GM23338 (cell line): ENCODE data around the gene OSBPL10. TPM values are rescaled to one million over a fixed set of nuclear protein-coding genes. Genes with fewer than 3 reads are reported as not detected.

ENCODE experiments used
- ATAC-seq: fragments of 200-7000 bp; cut with Tn5 transposase; 3 replicates; pipeline ENCODE4 v1.9.1; 2020
- DNase-seq: peaks from one replicate; pipeline ENCODE4 v3.0.0-alpha.2; 2015; ENCODE audit warnings: low spot score
- H2AFZ ChIP-seq: fragments of 200-600 bp; sonication (generic); 2 replicates; pipeline ENCODE4 v1.8.0; 2016; ENCODE audit warnings: antibody characterized with exemption, mild to moderate bottlenecking, moderate library complexity
- H3F3A ChIP-seq: fragments of 200-600 bp; sonication (generic); replicated peaks from 2 replicates; pipeline ENCODE4 v1.8.0; 2017; ENCODE audit warnings: antibody characterized with exemption, mixed run types, low read depth
- H3K27ac ChIP-seq: fragments of 200-600 bp; sonication (generic); 2 replicates; pipeline ENCODE4 v1.6.1; 2016; ENCODE audit warnings: low read depth
- H3K27me3 ChIP-seq: fragments of 200-600 bp; sonication (generic); 2 replicates; pipeline ENCODE4 v1.8.0; 2016; ENCODE audit warnings: mild to moderate bottlenecking, mixed run types, moderate library complexity; ENCODE audit not compliant: insufficient read depth
- H3K36me3 ChIP-seq: fragments of 200-600 bp; sonication (generic); 2 replicates; pipeline ENCODE4 v1.8.0; 2016; ENCODE audit warnings: mild to moderate bottlenecking; ENCODE audit not compliant: insufficient read depth
- H3K4me1 ChIP-seq: fragments of 200-600 bp; sonication (generic); 2 replicates; pipeline ENCODE4 v1.8.0; 2016; ENCODE audit warnings: mild to moderate bottlenecking, moderate library complexity; ENCODE audit not compliant: insufficient read depth
- H3K4me2 ChIP-seq: fragments of 200-600 bp; sonication (generic); 2 replicates; pipeline ENCODE4 v1.7.1; 2017; ENCODE audit warnings: mixed run types
- H3K4me3 ChIP-seq: fragments of 200-600 bp; sonication (generic); 2 replicates; pipeline ENCODE4 v1.6.1; 2016; ENCODE audit warnings: mixed run types
- H3K79me2 ChIP-seq: fragments of 200-600 bp; sonication (generic); replicated peaks from 2 replicates; pipeline ENCODE4 v1.8.0; 2017; ENCODE audit warnings: mild to moderate bottlenecking; ENCODE audit not compliant: insufficient read depth
- H3K9me2 ChIP-seq: fragments of 200-600 bp; sonication (generic); 2 replicates; pipeline ENCODE4 v1.8.0; 2017; ENCODE audit not compliant: insufficient read depth
- H4K20me1 ChIP-seq: fragments of 200-600 bp; sonication (generic); replicated peaks from 2 replicates; pipeline ENCODE4 v1.8.0; 2017; ENCODE audit warnings: mild to moderate bottlenecking; ENCODE audit not compliant: insufficient read depth
- H3K27ac Mint-ChIP-seq: 2 replicates; pipeline ENCODE4 v1.8.0; 2020; ENCODE audit warnings: inconsistent platforms, mild to moderate bottlenecking, moderate library complexity, mixed read lengths
- H3K27me3 Mint-ChIP-seq: 3 replicates; pipeline ENCODE4 v1.8.0; 2022; ENCODE audit warnings: low read depth, mild to moderate bottlenecking, moderate library complexity, mixed read lengths, inconsistent platforms; ENCODE audit not compliant: insufficient read depth, poor library complexity
- H3K36me3 Mint-ChIP-seq: 3 replicates; pipeline ENCODE4 v1.8.0; 2021; ENCODE audit warnings: low read depth, mild to moderate bottlenecking, inconsistent platforms, moderate library complexity, mixed read lengths
- H3K4me1 Mint-ChIP-seq: 3 replicates; pipeline ENCODE4 v1.8.0; 2020; ENCODE audit warnings: mild to moderate bottlenecking, inconsistent platforms, mixed read lengths
- H3K4me3 Mint-ChIP-seq: 3 replicates; pipeline ENCODE4 v1.8.0; 2021; ENCODE audit warnings: moderate library complexity, mild to moderate bottlenecking, inconsistent platforms, mixed read lengths
- H3K9me3 Mint-ChIP-seq: 3 replicates; pipeline ENCODE4 v1.8.0; 2020; ENCODE audit warnings: moderate library complexity, mild to moderate bottlenecking, inconsistent platforms, mixed read lengths
- EZH2phosphoT487 ChIP-seq: fragments of 200-600 bp; sonication (generic); IDR thresholded peaks from one replicate; pipeline ENCODE4 v1.8.1; 2018; ENCODE audit warnings: antibody characterized with exemption; ENCODE audit not compliant: unreplicated experiment
- NANOG ChIP-seq: IDR thresholded peaks from 2 replicates; pipeline ENCODE4 v1.6.1; 2016; ENCODE audit warnings: antibody characterized with exemption, borderline replicate concordance
- ZNF114 ChIP-seq: fragments of 250-450 bp; sonication (Bioruptor Pico); IDR thresholded peaks from 2 replicates; pipeline ENCODE4 v1.5.0; 2020; ENCODE audit warnings: mild to moderate bottlenecking, moderate library complexity
- ZNF331 ChIP-seq: fragments of 250-450 bp; sonication (Bioruptor Pico); IDR thresholded peaks from 2 replicates; pipeline ENCODE4 v1.5.0; 2020; ENCODE audit warnings: low read depth, mild to moderate bottlenecking, moderate library complexity
- polyA plus RNA-seq: library from polyadenylated mRNA; unstranded; fragments of >200 nt; fragmentation: Nextera tagmentation; extraction: Ambion mirVana; gene quantifications from 2 replicates; pipeline ENCODE4 v1.2.1, GENCODE V29; 2016
- total RNA-seq: library from RNA; depleted of rRNA; stranded (reverse); fragments of >200 nt; shearing (Covaris generic); gene quantifications from 2 replicates; pipeline ENCODE4 v1.2.3, GENCODE V29; 2014
- TF ChIP-seq, protein P1 (sequence below): fragments of 250-450 bp; sonication (Bioruptor Pico); IDR thresholded peaks from 2 replicates; pipeline ENCODE4 v1.5.0; 2020; ENCODE audit warnings: mild to moderate bottlenecking, moderate library complexity
- TF ChIP-seq, protein P2 (sequence below): IDR thresholded peaks from one replicate; pipeline ENCODE4 v1.6.1; 2018; ENCODE audit warnings: antibody characterized with exemption; ENCODE audit not compliant: unreplicated experiment

OSBPL10 gene
- total and polyA plus RNA-seq, 2 experiments from 2014 or later = 23.8 to 149 TPM

DNA sequence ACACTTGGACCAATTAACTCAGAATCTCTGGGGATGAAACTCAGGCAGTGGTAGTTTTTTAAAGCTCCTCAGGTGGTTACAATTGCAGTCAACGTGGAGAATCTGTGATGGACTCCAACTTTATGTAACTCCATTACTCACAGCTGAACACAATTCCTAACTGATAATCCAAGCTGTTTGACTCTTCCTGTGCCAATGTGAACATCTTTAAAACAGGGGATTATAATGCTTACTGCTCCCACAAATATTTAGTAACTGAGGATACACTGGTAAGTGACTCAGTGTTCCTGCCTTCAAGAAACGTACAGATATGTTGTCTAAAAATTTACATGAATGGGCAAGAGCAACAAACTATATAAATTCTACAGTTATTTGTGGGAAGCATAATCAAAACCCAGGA lies 85.6 kb downstream of the OSBPL10 start:
- no peaks in the 10 kb centered on the region for H3K9me3 Mint-ChIP-seq
- Histone ChIP-seq H4K20me1 (peaks cover 16% of the 10 kb centered on the region), H2AFZ (no peak overlapping the region), H3K4me2 (no peak overlapping the region), H3K4me3 (no peak overlapping the region), H3K27me3 (no peaks in the 10 kb centered on the region), H3K27ac (peak overlapping the region; percentile 23; the same call in 1 of the 2 replicates), H3K9me2 (no peaks in the 10 kb centered on the region), H3K79me2 (peaks cover 100% of the 10 kb centered on the region), H3K4me1 (peaks cover 71% of the 10 kb centered on the region), H3K36me3 (no peaks in the 10 kb centered on the region), H3F3A (no peaks in the 10 kb centered on the region)
- no peaks in the 10 kb centered on the region; the same call in 2 of the 3 replicates for H3K36me3 Mint-ChIP-seq
- H3K27me3 Mint-ChIP-seq = peaks cover 5% of the 10 kb centered on the region
- H3K4me1 Mint-ChIP-seq = peaks cover 67% of the 10 kb centered on the region
- DNase-seq (no peak), ATAC-seq (no peak)
- H3K4me3 Mint-ChIP-seq = no peak overlapping the region
- TF ChIP-seq NANOG = no peak
- TF ChIP-seq, protein P1, sequence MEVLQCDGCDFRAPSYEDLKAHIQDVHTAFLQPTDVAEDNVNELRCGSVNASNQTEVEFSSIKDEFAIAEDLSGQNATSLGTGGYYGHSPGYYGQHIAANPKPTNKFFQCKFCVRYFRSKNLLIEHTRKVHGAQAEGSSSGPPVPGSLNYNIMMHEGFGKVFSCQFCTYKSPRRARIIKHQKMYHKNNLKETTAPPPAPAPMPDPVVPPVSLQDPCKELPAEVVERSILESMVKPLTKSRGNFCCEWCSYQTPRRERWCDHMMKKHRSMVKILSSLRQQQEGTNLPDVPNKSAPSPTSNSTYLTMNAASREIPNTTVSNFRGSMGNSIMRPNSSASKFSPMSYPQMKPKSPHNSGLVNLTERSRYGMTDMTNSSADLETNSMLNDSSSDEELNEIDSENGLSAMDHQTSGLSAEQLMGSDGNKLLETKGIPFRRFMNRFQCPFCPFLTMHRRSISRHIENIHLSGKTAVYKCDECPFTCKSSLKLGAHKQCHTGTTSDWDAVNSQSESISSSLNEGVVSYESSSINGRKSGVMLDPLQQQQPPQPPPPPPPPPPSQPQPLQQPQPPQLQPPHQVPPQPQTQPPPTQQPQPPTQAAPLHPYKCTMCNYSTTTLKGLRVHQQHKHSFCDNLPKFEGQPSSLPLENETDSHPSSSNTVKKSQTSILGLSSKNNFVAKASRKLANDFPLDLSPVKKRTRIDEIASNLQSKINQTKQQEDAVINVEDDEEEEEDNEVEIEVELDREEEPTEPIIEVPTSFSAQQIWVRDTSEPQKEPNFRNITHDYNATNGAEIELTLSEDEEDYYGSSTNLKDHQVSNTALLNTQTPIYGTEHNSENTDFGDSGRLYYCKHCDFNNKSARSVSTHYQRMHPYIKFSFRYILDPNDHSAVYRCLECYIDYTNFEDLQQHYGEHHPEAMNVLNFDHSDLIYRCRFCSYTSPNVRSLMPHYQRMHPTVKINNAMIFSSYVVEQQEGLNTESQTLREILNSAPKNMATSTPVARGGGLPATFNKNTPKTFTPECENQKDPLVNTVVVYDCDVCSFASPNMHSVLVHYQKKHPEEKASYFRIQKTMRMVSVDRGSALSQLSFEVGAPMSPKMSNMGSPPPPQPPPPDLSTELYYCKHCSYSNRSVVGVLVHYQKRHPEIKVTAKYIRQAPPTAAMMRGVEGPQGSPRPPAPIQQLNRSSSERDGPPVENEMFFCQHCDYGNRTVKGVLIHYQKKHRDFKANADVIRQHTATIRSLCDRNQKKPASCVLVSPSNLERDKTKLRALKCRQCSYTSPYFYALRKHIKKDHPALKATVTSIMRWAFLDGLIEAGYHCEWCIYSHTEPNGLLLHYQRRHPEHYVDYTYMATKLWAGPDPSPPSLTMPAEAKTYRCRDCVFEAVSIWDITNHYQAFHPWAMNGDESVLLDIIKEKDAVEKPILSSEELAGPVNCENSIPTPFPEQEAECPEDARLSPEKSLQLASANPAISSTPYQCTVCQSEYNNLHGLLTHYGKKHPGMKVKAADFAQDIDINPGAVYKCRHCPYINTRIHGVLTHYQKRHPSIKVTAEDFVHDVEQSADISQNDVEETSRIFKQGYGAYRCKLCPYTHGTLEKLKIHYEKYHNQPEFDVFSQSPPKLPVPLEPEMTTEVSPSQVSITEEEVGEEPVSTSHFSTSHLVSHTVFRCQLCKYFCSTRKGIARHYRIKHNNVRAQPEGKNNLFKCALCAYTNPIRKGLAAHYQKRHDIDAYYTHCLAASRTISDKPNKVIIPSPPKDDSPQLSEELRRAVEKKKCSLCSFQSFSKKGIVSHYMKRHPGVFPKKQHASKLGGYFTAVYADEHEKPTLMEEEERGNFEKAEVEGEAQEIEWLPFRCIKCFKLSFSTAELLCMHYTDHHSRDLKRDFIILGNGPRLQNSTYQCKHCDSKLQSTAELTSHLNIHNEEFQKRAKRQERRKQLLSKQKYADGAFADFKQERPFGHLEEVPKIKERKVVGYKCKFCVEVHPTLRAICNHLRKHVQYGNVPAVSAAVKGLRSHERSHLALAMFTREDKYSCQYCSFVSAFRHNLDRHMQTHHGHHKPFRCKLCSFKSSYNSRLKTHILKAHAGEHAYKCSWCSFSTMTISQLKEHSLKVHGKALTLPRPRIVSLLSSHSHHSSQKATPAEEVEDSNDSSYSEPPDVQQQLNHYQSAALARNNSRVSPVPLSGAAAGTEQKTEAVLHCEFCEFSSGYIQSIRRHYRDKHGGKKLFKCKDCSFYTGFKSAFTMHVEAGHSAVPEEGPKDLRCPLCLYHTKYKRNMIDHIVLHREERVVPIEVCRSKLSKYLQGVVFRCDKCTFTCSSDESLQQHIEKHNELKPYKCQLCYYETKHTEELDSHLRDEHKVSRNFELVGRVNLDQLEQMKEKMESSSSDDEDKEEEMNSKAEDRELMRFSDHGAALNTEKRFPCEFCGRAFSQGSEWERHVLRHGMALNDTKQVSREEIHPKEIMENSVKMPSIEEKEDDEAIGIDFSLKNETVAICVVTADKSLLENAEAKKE (CRISPR knock-in tag) = no peak
- no peak for TF ChIP-seq ZNF331 (CRISPR knock-in tag)
- TF ChIP-seq, protein P2, sequence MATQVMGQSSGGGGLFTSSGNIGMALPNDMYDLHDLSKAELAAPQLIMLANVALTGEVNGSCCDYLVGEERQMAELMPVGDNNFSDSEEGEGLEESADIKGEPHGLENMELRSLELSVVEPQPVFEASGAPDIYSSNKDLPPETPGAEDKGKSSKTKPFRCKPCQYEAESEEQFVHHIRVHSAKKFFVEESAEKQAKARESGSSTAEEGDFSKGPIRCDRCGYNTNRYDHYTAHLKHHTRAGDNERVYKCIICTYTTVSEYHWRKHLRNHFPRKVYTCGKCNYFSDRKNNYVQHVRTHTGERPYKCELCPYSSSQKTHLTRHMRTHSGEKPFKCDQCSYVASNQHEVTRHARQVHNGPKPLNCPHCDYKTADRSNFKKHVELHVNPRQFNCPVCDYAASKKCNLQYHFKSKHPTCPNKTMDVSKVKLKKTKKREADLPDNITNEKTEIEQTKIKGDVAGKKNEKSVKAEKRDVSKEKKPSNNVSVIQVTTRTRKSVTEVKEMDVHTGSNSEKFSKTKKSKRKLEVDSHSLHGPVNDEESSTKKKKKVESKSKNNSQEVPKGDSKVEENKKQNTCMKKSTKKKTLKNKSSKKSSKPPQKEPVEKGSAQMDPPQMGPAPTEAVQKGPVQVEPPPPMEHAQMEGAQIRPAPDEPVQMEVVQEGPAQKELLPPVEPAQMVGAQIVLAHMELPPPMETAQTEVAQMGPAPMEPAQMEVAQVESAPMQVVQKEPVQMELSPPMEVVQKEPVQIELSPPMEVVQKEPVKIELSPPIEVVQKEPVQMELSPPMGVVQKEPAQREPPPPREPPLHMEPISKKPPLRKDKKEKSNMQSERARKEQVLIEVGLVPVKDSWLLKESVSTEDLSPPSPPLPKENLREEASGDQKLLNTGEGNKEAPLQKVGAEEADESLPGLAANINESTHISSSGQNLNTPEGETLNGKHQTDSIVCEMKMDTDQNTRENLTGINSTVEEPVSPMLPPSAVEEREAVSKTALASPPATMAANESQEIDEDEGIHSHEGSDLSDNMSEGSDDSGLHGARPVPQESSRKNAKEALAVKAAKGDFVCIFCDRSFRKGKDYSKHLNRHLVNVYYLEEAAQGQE = no peak
- no peak for TF ChIP-seq EZH2phosphoT487
- TF ChIP-seq ZNF114 (CRISPR knock-in tag) = no peak
- H3K27ac Mint-ChIP-seq = no peak overlapping the region; the same call in 1 of the 2 replicates
